T follicular helper cell (primary cell): ENCODE measurements around the gene TTC27.
A peak's percentile ranks its signal among the peaks of the same experiment; 100 is the strongest.
"Not testable (repeated sequence)": the region's sequence is repeated elsewhere in the genome, so short reads cannot be mapped to it uniquely, and the experiment has no call there.

ENCODE experiments used
- DNase-seq: peaks from one replicate; pipeline ENCODE4 v3.0.0-alpha.2; 2020; ENCODE audit warnings: low read depth
- total RNA-seq, 2 experiments: gene quantifications; one replicate each; lab custom pipeline; 2026; lab: John Stamatoyannopoulos, UW

The TTC27 gene
- 37.3 to 108 reads per million in 2 experiments for total RNA-seq

DNA sequence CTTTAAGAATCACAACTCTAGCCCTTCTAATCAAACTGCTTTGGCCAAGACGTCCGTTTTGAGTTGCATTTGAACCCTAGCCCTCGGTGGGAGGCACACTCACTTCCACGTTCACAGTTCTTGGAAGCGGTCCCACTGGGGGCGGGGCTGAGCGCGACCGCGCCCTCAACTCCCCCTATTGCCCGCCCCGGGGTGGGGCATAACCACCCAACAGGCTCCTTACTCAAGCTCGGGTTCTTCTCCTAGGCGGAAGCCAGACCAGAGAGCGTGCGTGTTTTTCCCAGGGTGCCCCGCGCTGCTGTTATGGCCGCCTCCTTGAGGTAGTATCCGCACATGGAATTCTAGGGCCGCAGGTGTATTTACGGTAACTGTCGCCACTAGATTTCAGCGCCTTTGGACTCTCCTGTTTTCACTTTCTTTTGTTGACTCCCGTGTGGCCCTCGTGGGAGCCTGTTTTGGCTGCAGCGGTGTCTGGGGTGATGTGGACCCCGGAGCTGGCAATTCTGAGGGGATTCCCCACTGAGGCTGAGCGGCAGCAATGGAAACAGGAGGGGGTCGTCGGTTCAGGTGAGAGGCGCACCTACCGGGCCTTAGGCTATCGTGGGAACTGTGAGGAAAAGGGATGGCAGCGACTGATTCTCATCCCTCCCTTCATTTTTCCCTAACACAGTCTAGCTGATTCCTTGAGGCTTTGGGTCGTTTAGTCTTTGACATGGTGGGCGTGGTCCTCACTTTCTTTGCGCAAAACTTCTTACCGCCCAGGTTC lies at the start of gene TTC27:
TSS of gene TTC27 (plus strand) at position 237 of the 766 bp plus-strand sequence. CDS start at position 480, 243 bp downstream.
- DNase-seq: peak; percentile 91

DNA sequence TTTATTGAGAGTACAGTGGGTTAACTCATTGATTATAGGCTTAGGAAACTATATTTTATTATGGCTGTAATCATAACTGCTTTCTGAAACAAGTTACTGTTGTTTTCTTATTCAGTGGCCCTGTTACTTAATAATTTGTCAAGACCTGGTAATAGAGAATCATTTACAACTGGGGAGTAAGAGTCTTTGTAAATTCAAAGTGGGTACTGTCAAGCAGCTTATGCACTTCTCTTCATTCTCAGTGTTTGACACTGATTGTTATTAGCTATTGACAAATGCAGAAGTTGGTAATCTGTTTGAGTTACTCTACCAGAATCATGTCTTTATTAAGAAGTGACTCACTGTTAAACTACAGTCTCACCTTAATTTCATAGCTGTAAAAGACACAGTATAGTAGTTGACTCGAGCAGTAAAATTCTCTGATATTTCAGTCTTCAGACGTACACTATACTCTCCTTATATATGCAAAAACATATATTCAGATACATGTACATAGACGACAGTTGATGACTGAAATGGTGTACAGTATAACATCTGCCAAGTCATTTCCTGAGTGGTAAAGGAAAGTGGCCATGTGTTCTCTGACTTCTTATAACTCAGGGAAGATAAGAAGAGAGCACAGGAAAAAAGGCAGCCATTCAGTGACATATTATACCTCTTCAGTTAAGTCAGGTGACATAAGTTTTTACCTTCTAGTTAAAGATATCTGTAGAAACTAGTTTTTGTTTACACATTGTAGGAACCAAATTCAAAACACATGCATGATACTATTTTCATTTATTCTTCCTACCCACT lies 36.0 kb upstream of the TTC27 start:
- DNase-seq: no peak

DNA sequence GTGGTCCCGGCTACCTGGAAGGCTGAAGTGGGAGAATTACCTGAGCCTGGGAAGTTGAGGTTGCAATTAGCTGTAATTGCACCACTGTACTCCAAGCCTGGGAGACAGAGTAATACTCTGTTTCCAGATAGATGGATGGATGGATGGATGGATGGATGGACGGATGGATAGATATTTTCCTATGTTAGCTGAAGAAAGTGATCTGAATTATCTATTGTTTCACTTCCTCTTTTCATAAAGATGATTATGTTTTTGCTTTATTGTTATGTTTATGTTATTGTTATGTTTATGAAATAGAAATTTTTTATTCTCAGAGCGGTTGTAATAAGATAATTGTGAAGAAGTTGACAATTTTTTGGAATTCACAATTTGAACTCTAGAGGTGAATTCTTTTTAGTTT lies 33.3 kb upstream of the TTC27 start:
- no peak for DNase-seq

DNA sequence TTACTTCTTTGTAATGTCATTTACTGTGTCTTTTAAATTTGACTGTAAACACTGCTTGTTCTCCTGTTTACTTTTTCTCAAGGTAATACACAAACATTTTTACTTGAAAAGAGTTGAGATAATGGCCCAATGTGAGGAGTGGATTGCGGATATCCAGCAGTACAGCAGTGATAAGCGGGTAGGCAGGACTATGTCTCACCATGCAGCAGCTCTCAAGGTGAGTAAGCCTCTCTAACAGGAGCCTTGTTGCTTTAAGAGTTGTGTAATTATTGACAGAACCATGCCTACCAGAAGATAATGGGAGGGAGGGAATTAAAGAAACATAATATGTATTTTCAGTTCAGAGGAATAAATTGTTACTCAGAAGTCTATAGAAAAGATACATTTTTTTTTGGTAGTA lies 16.5 kb upstream of the TTC27 start:
- no peak for DNase-seq

DNA sequence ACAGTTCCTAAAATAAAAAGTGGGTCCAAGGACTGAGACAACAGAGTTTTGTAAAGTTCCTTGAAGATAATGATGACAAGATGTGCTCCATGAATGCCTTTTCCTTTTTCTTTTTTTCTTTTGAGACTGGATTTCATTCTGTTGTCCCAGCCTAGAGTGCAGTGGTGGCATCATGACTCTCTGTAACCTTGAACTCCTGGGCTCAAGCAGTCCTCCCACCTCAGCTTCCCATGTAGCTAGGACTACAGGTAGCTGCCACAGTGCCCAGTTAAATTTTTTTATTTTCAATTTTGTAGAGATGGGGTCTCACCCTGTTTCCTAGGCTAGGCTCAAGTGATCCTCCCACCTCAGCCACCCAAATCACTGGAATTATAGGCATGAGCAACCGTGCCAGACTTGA lies 16.1 kb upstream of the TTC27 start:
- DNase-seq: no peak

DNA sequence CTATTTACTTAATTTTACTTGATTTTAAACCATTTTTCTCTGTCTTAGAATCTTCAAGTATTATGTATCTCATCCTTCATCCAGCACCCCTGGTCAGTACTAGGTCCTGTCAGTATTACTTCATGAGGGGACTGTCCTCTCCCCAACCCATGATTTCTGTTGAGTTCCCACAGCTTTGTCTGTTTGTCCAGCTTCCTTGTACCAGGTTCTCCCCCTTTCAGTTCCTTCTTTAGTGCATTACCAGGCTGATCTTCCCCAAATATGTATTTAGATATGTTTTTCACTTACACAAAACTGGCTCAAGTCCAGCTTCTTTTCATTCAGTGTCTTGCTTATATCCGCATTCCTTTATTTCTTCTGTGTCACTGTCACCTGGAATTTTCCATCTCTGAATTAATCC lies 13.8 kb upstream of the TTC27 start:
- DNase-seq: no peak

DNA sequence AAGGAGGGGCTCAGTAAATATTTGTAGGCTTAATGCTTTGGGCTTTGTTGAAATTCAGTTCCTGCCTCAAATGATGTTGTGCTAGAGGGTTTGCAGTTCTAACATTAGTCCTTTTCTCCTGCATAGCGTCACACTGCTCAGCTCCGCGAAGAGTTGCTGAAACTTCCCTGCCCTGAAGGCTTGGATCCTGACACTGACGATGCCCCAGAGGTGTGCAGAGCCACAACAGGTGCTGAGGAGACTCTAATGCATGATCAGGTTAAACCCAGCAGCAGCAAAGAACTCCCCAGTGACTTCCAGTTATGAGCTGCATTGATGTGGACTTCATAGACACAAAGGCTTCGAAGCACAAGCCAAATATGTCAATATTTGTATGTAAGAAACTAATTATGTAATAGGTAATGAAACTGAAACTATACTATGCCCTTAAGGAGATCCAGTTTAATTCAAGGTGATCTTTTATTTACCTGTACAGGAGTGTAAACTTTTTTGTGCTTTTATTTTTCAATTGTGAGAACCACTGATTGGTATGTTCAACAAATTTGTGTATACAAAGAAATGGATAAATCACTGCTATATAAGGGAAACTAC lies 10.2 kb upstream of the TTC27 start:
- DNase-seq: no peak

DNA sequence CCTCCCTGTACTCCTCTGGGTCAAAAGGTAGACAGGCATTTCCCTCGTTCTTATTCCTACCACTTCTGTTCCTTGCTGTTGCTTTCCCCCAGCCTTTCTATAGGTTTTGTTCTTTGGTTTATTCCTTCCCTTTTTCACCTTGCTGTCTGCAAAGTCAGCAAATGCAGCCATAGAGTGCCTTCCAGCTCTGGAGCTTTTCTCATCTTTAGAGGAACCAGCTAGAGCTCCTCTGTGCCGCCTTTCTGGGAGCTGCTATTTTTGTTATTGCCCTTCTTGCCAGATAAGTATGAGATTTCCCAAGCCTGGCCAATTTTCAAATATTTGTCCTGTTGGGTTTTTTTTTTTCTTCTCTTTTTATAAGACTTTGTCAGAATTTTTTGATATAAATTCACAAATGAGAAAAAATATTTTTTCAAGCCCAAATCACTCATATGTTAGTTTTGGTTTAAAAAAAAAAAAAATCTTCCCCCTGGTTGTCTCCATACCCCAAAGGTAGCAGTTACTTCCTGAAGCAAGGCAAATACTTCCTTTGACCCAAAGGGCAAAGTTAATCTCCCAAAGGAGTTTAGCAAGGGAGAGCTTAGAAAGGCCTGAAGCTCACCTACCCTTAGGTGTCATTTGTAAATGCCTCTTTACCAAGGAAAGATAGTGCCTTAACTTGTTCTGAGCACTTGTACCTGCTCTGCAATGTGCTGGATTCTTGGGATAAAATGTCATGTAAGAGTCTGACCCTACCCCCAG lies 5.1 kb upstream of the TTC27 start:
- DNase-seq: no peak

DNA sequence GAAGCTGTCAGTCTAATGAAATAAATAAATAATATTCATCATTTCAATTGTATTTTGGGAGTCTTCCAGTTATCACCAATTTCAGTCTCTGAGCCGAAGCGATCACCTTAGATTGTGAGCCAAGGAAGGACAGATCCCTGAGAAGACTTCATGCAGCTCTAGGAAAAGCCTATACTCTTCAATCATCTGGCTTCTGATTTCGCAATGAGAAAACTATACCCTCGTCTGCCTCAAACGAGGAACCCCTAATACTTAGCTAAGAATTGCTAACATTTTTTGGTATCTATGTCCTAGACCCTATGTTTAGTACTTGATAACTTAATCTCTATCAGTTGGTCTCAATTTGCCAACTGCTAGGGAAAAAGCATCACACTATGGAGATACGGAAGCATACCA lies 4.5 kb upstream of the TTC27 start:
- no peak for DNase-seq

DNA sequence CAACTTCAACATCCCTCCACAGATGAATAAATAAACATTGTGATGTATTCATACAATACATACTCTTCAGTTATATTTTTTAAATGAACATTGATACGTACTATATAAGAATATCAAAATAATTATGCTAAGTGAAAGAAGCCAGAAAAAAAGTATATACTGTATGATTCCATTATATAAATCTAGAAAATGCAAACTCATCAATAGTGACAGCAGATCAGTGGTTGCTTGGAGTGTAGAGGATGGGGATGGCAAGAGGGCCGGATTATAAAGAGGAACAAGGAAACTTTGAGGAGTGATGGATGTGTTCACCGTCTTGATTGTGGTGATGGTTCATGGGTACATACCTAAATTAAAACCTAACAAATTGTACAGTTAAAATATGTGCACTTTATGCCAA lies 3.0 kb upstream of the TTC27 start:
- DNase-seq: no peak

DNA sequence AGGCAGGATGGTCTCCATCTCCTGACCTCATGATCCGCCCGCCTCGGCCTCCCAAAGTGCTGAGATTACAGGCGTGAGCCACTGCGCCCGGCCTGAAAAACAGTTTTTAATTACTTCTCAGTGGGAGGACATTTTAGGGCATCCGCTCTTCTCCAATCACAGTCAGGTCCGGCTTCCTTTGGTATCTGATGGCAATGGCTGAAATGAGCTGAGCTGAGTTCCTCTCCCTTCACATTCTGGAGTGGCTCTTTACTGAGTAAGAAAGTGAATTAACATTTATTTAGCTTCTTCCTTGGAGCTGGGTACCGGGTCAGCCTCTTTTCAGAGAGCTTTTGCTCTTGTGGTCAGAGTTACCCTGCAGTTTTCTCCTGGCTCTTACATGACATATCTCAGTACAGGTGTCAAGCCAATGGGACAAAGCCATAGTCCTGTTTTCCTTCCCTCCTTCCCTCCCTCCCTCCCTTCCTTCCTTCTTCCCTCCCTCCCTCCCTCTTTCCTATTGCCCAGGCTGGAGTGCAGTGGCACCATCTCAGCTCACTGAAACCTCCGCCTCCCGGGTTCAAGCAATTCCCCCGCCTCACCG lies 1.1 kb upstream of the TTC27 start:
- no peak for DNase-seq

DNA sequence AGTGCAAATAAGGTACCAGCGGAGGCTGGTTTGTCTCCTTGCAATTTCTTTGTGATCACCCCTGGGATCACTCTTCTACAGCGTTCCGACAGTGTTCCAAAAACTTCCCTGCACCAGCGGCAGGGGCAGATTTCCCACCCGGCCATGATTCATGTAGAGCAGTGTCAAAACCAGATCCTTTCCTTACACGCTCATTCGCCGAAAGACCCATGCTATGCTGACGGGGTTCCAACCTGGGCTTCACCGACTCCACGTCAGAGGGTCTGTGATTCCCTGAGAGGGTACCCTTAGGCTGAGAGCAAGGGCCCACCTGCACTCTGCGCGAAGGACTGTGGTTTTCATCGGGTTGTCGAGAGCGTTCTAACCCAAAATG lies 423 bp upstream of the TTC27 start:
- DNase-seq: peak; percentile 4

DNA sequence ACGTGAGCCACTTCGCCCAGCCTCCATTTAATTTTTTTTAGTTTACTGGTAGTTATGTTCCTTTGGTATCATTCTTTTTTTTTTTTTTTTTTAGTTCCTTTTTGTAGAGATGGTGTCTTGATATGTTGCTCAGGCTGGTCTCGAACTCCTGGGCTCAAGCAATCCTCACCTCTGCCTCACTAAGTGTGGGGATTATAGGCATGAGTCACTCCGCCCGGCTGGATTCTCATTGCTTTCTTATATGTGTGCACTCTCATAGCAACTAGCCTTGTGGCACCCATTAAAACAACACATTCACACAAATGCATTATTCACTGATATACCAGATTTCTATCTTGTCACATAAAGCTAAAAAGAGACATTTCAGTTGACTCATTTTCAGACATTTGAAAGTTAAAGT lies 4.2 kb downstream of the TTC27 start:
- DNase-seq: no peak

DNA sequence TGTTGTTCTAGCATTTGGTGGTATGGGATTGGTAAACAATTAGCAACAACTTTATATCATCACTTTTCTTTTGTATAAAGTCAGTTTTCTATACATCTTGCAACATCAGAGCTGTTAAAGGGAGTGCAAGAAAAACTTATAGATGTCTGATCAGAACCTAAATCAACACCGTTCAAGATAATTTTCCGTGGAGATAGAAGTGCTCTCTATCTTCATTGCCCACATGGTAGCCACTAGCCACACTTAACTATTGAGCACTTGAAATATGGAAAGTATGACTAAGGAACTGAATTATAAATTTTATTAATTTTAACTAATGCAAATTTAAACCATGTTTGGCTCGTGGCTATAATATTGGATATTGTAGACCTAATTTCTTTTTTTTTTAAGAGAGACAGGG lies 5.2 kb downstream of the TTC27 start:
- no peak for DNase-seq

DNA sequence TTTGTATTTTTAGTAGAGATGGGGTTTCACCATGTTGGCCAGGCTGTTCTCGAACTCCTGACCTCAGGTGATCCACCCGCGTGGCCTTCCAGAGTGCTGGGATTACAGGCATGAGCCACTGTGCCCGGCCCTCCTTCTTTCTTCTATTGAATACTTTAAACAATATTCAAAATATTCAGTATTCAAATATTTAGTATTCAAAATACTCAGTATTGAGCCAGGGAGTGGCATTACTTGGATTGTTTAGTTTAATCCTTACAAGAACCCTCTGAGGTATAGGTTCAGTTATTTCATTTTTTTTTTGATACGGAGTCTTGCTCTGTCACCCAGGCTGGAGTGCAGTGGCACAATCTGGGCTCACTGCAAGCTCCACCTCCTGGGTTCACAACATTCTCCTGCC lies 10.7 kb downstream of the TTC27 start:
- DNase-seq: not testable (repeated sequence)

DNA sequence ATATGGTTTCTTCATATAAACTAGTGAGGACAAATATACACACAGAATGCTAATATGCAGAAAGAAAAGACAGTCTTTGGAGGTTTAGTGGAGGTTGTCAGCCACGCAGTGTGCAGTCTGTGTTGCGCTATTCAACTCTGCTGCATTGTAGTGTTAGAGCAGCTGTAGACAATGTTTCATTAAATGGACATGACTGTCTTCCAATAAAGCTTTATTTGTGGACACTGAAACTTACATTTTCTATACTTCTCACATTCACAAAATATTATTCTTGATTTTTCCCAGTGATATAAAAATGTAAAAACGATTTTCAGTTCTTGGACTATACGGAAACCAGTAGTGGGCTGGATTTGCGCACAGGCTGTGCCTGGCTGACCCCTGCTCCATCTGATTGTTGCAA lies 13.3 kb downstream of the TTC27 start:
- DNase-seq: no peak

DNA sequence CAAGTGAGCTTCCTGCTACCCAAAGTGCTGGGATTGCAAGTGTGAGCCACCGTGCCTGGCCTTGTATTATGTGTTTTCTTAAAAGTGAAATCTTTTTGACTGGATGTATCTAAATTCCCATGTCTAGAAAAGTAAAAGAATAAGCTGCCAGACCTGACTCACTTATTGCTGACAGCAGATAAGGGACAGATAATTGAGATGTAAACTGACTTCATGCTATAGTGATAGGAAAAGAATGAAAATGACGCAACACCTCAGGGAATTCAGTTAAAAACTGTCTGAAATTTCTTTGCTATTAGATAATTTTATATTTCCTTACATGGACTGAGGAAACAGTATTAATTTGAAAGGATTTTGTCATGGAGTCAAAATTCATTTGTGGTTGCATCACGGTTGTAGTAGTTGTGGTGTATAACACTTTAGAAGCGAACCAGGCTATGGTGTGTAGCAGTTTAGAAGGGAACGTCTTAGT lies 19.4 kb downstream of the TTC27 start:
- DNase-seq: no peak

DNA sequence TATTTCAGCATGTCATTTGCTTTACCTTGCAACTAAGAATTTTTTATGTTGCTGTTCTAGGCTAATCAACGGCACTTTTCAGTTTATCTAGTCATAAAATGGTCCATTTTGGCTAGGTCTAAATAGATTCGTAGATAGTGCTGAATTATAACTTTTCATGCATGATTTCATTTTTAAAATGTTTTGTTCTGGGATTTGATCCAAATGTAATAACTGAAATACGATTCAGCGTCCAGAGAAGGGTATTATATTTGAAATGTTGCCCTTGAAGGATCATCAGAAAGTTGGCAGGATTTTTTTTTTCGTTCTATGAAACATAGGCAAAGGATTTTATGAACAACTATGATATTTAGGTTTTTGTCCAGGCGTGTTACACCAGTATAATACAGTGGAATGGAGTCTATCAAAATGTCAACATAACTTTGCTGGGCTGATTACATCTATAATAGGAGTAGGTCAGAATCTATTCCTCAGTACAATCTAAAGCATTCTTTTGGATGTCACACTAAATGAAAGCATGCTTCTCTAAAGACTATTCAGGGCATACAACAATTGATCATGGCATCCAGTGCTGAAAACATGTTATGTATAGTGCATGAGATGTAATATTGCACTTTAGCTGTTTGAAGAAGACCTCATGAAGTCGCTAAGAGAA lies 24.8 kb downstream of the TTC27 start:
- no peak for DNase-seq

DNA sequence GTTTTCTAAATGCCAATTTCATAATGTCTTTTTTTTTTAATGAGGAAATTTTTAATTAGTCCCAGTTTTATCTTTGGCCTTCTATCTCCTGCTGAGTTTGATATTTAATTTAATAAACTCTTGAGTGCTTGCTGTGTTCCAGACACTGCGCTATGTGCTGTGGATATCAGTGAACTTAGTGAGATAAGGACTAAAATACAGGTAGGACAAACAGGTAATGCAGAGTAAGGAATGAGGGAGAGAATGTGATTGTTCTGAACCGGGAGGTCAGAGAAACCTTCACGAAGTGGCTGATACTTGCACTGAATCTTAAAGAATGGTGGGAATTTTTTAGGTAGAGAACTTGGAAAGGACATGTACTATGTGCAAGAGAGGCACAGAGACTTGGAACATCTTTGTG lies 28.2 kb downstream of the TTC27 start:
- DNase-seq: no peak

DNA sequence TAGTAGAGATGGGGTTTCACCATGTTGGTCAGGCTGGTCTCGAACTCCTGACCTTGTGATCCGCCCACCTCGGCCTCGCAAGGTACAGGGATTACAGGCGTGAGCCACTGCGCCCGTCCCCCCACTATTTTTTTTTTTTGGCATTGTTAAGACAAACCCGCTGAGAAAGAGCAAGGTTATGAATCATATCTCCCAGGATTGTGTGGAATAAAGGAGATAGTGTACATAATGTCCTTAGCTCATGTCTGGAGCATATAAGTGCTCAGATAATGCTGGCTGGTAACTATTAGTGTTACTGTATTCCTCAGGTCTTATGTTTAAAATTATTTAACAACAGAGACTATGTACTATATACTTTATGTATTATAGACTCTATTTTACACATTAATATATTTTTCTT lies 36.0 kb downstream of the TTC27 start:
- no peak for DNase-seq

DNA sequence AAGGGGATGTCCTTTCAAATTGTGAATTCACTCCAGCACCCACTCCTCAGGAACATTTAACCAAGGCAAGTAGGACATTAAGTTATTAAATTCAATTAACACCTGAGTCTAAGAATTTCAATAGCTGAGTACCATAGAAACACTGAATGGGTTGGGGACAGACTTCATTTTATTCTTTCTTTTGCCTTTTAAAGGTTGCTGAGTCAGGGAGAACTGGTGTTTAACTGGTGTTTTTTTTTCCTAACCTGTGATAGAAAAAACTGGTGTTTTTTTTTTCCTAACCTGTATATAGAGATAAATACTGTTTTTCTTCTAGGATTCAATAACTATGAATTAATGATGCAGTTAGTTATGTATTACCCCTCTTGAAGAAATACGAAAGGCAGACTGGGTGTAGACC lies 38.9 kb downstream of the TTC27 start:
- DNase-seq: no peak
